ENCODE measurements around the gene SMOC1. TPM values are rescaled to one million over a fixed set of nuclear protein-coding genes. Genes with fewer than 3 reads are reported as not detected.

SMOC1 gene
- total and polyA plus RNA-seq, 9 of the 15 experiments (the other 6 are each of a cell fraction or from before 2014, with no cell fraction given) = 0.04 TPM; not detected in 8

DNA sequence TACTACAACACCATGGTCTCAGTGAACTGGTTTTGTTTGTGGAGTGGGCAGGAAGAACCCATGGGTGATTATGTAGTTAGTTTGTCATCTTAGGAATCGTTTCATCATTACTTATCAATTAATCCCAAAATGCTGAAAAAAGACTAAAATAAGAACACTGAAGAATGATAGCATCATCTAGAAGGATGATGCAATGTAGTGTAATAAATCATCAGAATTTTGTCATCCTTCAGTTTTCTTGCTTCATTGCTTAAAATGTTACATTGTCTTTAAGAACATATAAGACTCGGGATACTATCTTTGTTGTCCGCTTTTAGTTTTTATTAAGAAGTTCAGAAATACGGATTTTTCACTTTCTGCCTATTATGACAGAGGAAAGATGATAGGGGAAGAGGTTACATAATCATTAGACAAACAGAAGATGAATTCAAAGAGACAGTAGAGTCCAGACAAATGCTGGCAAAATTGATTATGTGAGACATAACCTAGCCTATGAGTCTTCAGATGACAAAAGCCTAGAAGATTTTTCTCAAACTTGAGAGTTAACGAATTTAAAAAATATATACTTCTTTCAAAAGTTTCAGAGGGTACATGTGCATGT lies 10.8 kb upstream of the SMOC1 start (continued):
- TF ChIP-seq, protein P1, sequence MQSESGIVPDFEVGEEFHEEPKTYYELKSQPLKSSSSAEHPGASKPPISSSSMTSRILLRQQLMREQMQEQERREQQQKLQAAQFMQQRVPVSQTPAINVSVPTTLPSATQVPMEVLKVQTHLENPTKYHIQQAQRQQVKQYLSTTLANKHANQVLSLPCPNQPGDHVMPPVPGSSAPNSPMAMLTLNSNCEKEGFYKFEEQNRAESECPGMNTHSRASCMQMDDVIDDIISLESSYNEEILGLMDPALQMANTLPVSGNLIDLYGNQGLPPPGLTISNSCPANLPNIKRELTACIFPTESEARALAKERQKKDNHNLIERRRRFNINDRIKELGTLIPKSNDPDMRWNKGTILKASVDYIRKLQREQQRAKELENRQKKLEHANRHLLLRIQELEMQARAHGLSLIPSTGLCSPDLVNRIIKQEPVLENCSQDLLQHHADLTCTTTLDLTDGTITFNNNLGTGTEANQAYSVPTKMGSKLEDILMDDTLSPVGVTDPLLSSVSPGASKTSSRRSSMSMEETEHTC (IDR thresholded peaks at IDR 0.05) = no peak
- TF ChIP-seq ZNF77 (CRISPR knock-in tag; IDR thresholded peaks at IDR 0.05) = no peak
- TF ChIP-seq, protein P2, sequence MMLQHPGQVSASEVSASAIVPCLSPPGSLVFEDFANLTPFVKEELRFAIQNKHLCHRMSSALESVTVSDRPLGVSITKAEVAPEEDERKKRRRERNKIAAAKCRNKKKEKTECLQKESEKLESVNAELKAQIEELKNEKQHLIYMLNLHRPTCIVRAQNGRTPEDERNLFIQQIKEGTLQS (IDR thresholded peaks at IDR 0.05) = peak; percentile 85
- TF ChIP-seq, protein P2 (CRISPR knock-in tag; conservative IDR thresholded peaks at IDR 0.05) = no peak
- no peak for TF ChIP-seq ZNF384 (IDR thresholded peaks at IDR 0.05; ENCODE audit: low read depth, low read length)
- TF ChIP-seq, protein P3, sequence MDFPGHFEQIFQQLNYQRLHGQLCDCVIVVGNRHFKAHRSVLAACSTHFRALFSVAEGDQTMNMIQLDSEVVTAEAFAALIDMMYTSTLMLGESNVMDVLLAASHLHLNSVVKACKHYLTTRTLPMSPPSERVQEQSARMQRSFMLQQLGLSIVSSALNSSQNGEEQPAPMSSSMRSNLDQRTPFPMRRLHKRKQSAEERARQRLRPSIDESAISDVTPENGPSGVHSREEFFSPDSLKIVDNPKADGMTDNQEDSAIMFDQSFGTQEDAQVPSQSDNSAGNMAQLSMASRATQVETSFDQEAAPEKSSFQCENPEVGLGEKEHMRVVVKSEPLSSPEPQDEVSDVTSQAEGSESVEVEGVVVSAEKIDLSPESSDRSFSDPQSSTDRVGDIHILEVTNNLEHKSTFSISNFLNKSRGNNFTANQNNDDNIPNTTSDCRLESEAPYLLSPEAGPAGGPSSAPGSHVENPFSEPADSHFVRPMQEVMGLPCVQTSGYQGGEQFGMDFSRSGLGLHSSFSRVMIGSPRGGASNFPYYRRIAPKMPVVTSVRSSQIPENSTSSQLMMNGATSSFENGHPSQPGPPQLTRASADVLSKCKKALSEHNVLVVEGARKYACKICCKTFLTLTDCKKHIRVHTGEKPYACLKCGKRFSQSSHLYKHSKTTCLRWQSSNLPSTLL (IDR thresholded peaks at IDR 0.05) = no peak
- no peak for TF ChIP-seq ZNF175 (CRISPR knock-in tag; IDR thresholded peaks at IDR 0.05; ENCODE audit: low read depth)
- TF ChIP-seq ZNF239 (CRISPR knock-in tag; IDR thresholded peaks at IDR 0.05) = no peak
- peak; percentile 79 to 93 for TF ChIP-seq TRIM24 (IDR thresholded peaks at IDR 0.05)
- TF ChIP-seq PHF20 (IDR thresholded peaks at IDR 0.05; ENCODE audit: partially characterized antibody) = no peak
- TF ChIP-seq CEBPB (tag; IDR thresholded peaks at IDR 0.05) = peak; percentile 68
- no peak for TF ChIP-seq CSDE1 (IDR thresholded peaks at IDR 0.05)
- TF ChIP-seq MAFG (tag; conservative IDR thresholded peaks at IDR 0.05) = no peak
- TF ChIP-seq ZSCAN32 (CRISPR knock-in tag; IDR thresholded peaks at IDR 0.05) = peak; percentile 62; the same call in 1 of the 2 replicates
- no peak for TF ChIP-seq MCM2 (IDR thresholded peaks at IDR 0.05; ENCODE audit: low read depth)
- TF ChIP-seq, protein P4, sequence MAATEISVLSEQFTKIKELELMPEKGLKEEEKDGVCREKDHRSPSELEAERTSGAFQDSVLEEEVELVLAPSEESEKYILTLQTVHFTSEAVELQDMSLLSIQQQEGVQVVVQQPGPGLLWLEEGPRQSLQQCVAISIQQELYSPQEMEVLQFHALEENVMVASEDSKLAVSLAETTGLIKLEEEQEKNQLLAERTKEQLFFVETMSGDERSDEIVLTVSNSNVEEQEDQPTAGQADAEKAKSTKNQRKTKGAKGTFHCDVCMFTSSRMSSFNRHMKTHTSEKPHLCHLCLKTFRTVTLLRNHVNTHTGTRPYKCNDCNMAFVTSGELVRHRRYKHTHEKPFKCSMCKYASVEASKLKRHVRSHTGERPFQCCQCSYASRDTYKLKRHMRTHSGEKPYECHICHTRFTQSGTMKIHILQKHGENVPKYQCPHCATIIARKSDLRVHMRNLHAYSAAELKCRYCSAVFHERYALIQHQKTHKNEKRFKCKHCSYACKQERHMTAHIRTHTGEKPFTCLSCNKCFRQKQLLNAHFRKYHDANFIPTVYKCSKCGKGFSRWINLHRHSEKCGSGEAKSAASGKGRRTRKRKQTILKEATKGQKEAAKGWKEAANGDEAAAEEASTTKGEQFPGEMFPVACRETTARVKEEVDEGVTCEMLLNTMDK (IDR thresholded peaks at IDR 0.05; ENCODE audit: borderline replicate concordance, insufficient read depth, low read depth, low read length, poor library complexity, severe bottlenecking) = no peak
- TF ChIP-seq, protein P5, sequence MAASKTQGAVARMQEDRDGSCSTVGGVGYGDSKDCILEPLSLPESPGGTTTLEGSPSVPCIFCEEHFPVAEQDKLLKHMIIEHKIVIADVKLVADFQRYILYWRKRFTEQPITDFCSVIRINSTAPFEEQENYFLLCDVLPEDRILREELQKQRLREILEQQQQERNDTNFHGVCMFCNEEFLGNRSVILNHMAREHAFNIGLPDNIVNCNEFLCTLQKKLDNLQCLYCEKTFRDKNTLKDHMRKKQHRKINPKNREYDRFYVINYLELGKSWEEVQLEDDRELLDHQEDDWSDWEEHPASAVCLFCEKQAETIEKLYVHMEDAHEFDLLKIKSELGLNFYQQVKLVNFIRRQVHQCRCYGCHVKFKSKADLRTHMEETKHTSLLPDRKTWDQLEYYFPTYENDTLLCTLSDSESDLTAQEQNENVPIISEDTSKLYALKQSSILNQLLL (CRISPR knock-in tag; IDR thresholded peaks at IDR 0.05; ENCODE audit: borderline replicate concordance) = no peak
- no peak for TF ChIP-seq EHMT2 (IDR thresholded peaks at IDR 0.05)
- no peak for TF ChIP-seq RBBP5 (IDR thresholded peaks at IDR 0.05; ENCODE audit: borderline replicate concordance, insufficient read depth, low read length, poor library complexity, severe bottlenecking)
- no peak for TF ChIP-seq CBX1 (IDR thresholded peaks at IDR 0.05; ENCODE audit: low read depth)
- TF ChIP-seq SIN3B (IDR thresholded peaks at IDR 0.05; ENCODE audit: low read depth) = no peak
